ENCODE measurements around the gene MYO1G. TPM values are rescaled to one million over a fixed set of nuclear protein-coding genes. Genes with fewer than 3 reads are reported as not detected.
A peak's percentile ranks its signal among the peaks of the same experiment; 100 is the strongest.

The MYO1G gene
- total RNA-seq, 4 donors from 2014 or later = 2.6 to 14.7 (median 4.0) TPM

DNA sequence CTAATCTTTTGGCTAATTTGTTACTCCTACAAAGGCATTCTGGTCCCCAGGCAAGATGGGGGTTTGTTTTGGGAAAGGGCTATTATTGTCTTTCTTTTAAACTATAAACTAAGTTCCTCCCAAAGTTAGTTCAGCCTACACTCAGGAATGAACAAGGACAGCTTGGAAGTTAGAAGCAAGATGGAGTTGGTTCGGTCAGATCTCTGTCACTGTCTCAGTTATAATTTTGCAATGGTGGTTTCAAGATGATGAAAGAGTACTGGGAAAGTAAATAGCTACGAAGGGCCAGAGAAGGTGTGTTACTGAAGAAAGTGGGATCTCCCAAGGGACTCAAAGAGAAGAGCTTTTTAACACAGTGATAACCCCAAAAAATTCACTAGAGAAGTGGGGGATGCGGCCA is 10.3 kb upstream of the MYO1G start:
- DNase-seq (ENCODE audit: low spot score) (no peak), ATAC-seq (ENCODE audit: low FRiP score) (no peak)
- no peak for TF ChIP-seq CTCF (IDR thresholded peaks at IDR 0.05)

DNA sequence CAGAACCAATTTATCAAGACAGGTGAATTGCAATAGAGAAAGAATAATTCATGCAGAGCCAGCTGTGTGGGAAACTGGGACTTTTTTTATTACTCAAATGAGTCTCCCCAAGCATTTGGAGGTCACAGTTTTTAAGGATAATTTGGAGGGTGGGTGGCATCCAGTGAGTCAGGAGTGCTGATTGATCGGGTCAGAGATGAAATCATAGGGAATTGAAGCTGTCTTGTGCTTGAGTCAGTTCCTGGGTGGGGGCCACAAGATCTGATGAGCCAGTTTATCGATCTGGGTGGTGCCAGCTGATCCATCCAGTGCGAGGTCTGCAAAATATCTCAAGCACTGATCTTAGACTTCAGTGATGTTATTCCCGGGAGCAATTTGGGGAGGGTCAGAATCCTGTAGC is 9.9 kb upstream of the MYO1G start:
- TF ChIP-seq CTCF (IDR thresholded peaks at IDR 0.05) = no peak
- DNase-seq (ENCODE audit: low spot score) = no peak
- no peak for ATAC-seq (ENCODE audit: low FRiP score)

DNA sequence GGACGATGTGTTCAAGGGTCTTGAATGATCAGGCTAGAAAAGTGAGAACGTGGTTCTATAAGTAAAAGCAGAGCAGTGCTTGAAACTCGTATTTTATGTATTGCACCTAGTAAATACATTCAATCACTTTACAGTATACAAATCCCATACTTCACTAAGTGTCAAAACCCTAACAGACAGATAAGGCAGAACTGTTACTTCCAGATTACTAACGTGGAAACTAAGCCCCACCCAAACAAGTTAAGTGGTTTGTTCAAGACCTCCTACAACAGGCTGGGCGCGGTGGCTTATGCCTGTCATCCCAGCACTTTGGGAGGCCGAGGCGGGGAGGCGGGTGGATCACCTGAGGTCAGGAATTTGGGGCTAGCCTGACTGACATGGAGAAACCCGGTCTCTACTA is 9.2 kb upstream of the MYO1G start:
- no peak for DNase-seq (ENCODE audit: low spot score)
- no peak for ATAC-seq (ENCODE audit: low FRiP score)
- TF ChIP-seq CTCF (IDR thresholded peaks at IDR 0.05) = no peak

DNA sequence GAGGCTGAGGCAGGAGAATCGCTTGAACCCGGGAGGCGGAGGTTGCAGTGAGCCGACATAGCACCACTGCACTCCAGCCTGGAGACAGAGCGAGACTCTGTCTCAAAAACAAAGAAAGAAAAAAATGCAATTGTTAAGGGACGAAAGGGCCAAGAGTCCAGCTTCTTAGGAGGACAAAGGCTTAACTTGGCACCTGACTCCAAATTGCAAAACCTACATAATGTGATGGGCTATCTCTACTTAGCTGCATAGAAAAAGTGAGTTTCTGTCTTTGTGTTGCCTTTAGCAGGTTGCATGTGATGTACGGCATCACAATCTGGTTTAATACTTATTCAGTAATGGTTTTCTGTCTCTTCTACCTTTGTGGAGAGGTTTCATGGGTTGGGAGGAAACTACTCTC is 8.6 kb upstream of the MYO1G start:
- ATAC-seq (ENCODE audit: low FRiP score) (no peak), DNase-seq (ENCODE audit: low spot score) (no peak)
- TF ChIP-seq CTCF (IDR thresholded peaks at IDR 0.05) = no peak

DNA sequence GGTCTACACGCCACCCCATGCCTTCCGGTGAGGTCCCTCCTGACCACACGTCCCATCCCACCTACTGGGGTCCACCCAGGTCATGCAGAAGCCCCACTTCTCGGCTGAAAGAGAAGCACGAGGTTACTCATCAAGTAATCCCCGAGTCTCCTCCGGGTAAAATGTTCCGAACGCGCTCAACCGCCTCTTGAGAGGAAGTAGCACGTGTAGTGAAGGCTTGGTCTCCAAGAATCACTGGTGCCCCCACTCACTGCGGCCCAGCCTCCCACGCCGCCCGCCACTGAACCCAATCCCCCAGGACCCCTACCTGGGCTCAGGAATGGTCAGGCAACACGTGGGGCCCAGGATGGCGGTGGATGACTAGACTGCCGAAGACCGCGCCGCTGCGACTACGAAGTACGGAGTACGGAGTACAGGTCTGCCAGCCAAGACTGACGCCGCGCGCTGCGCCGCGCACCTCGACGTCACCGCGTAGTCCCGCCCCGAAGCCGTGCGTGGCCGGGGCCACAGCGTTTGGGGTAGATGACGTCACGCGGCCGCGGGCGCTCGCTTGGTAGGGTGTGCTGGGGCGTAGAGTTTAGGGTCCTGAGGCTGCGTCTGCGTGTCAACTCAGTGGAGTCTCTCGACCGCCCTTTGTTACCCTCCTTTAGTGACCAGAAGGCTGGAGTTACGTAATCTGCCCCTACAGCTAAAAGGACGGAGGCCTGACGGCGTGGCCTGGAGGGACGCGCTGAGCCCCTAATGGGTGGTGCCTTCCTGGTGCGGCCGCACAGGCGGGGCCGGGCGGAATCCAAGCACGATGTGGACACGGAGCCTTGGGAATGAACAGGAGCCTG is 7.6 kb upstream of the MYO1G start:
- TF ChIP-seq CTCF (IDR thresholded peaks at IDR 0.05) = no peak
- ATAC-seq (ENCODE audit: low FRiP score) (peak; percentile 98), DNase-seq (ENCODE audit: low spot score) (peak; percentile 85)

GRCh38 chr7:44985900-44986217 is 7.0 kb upstream of the MYO1G start:
- ATAC-seq (ENCODE audit: low FRiP score) = no peak
- no peak for DNase-seq (ENCODE audit: low spot score)
- TF ChIP-seq CTCF (IDR thresholded peaks at IDR 0.05) = no peak

GRCh38 chr7:44985033-44985695 is 6.3 kb upstream of the MYO1G start:
- ATAC-seq (ENCODE audit: low FRiP score) (no peak), DNase-seq (ENCODE audit: low spot score) (no peak)
- TF ChIP-seq CTCF (IDR thresholded peaks at IDR 0.05) = no peak
